ENCODE results near the gene ABAT.
"Not testable (repeated sequence)": the region's sequence is repeated elsewhere in the genome, so short reads cannot be mapped to it uniquely, and the experiment has no call there.

- not testable (repeated sequence) for TF ChIP-seq CTCF (IDR thresholded peaks at IDR 0.05; ENCODE audit: poor library complexity); EZH2 (IDR thresholded peaks at IDR 0.05; ENCODE audit: borderline replicate concordance); EZH2phosphoT487 (IDR thresholded peaks at IDR 0.05; ENCODE audit: low read depth, severe bottlenecking, unreplicated experiment)
Measured at GRCh38 chr16:8705100-8705822, 30.8 kb downstream of the ABAT start.
